ENCODE results near the gene PAMR1. TPM values are rescaled to one million over a fixed set of nuclear protein-coding genes. Genes with fewer than 3 reads are reported as not detected.

Gene PAMR1
- total and polyA plus RNA-seq, 10 of the 15 experiments (the other 5 are each of a cell fraction or from before 2014, with no cell fraction given): 0.04 TPM; not detected in 9

- no peaks in the 10 kb centered on the region for H4K20me1 ChIP-seq (ENCODE audit: control insufficient read depth, insufficient read depth)
- CTCF ChIA-PET: interaction anchor here (0.9 to 1.8 kb wide), 3 partner anchors 8 to 654 kb away, joined by 3 to 5 read pairs (median 3); no protein-coding TSS in a partner anchor
- no peaks in the 10 kb centered on the region for H3K79me2 ChIP-seq (ENCODE audit: control insufficient read depth, insufficient read depth, low read length)
- FAIRE-seq (no peak), DNase-seq (ENCODE audit: low read depth, low spot score) (no peak), ATAC-seq (no peak)
- H3K4me3 ChIP-seq: no peak overlapping the region
- in situ Hi-C loops (cut with MboI) (no loop called here), intact Hi-C loops (cut with micrococcal nuclease; ENCODE audit: unreplicated experiment) (no loop called here)
- WGBS (ENCODE audit: insufficient coverage, insufficient replicate concordance, low lambda C conversion rate, missing lambda C conversion rate): 35% methylated on average over 9 of the region's 9 CpGs
- H3K36me3 ChIP-seq (ENCODE audit: control insufficient read depth in 2 of 2, insufficient read depth in 2 of 2, low read length in 1 of 2): no peaks in the 10 kb centered on the region
- SMC1A ChIA-PET (ENCODE audit: uncharacterized antibody, unreplicated experiment): no interaction called here
- H2AFZ ChIP-seq (ENCODE audit: control insufficient read depth, low read depth, low read length): no peak overlapping the region
- H3K9me3 ChIP-seq (replicated peaks; ENCODE audit: control insufficient read depth, insufficient read depth, low read length): no peaks in the 10 kb centered on the region; the same call in 2 of the 3 replicates
- H3K27me3 ChIP-seq (replicated peaks in 1 of 2; ENCODE audit: control insufficient read depth in 2 of 2, insufficient read depth in 2 of 2, low read length in 1 of 2): no peaks in the 10 kb centered on the region
- H3K4me1 ChIP-seq (ENCODE audit: control insufficient read depth, insufficient read depth, low read length): no peaks in the 10 kb centered on the region
- RAD21 ChIA-PET (ENCODE audit: unreplicated experiment): no interaction called here
- H3K4me2 ChIP-seq (ENCODE audit: control insufficient read depth, insufficient read depth): no peak overlapping the region
- no peak overlapping the region for H3K27ac ChIP-seq (ENCODE audit: control insufficient read depth, insufficient read depth)
- POLR2A ChIA-PET: no interaction called here
- no peak overlapping the region for H3K9ac ChIP-seq (ENCODE audit: control insufficient read depth, insufficient read depth, low read length)
- no TSS peak for BruUV-seq (replicated peaks)
- TF ChIP-seq SUPT20H (IDR thresholded peaks at IDR 0.05; ENCODE audit: borderline replicate concordance, control insufficient read depth, low read depth, low read length) (no peak), HSF1 (IDR thresholded peaks at IDR 0.05; ENCODE audit: low read depth, low read length) (no peak), E2F8 (IDR thresholded peaks at IDR 0.05; ENCODE audit: low read depth, partially characterized antibody) (no peak), ZNF592 (IDR thresholded peaks at IDR 0.05) (no peak), SKIL (IDR thresholded peaks at IDR 0.05; ENCODE audit: low read depth, poor library complexity, severe bottlenecking) (no peak), SREBF2 (IDR thresholded peaks at IDR 0.05; ENCODE audit: low read length) (no peak), ASH2L (IDR thresholded peaks at IDR 0.05; ENCODE audit: borderline replicate concordance, low read depth) (no peak), POLR2AphosphoS2 (IDR thresholded peaks at IDR 0.05; ENCODE audit: low read depth, low read length) (no peak), ZNF24 (IDR thresholded peaks at IDR 0.05) (no peak), ZNF384 (IDR thresholded peaks at IDR 0.05; ENCODE audit: borderline replicate concordance, low read depth, low read length) (no peak), ATF7 (IDR thresholded peaks at IDR 0.05; ENCODE audit: low read depth) (no peak), NFYA (IDR thresholded peaks at IDR 0.05; ENCODE audit: borderline replicate concordance, low read depth, low read length) (no peak), RAD21 (IDR thresholded peaks at IDR 0.05; ENCODE audit: insufficient read depth, low read depth, low read length) (no peak)
These were observed 20.1 kb upstream of the PAMR1 start for GRCh38 chr11:35545391-35546003.
